ENCODE results near the gene HEMK1.

DNA sequence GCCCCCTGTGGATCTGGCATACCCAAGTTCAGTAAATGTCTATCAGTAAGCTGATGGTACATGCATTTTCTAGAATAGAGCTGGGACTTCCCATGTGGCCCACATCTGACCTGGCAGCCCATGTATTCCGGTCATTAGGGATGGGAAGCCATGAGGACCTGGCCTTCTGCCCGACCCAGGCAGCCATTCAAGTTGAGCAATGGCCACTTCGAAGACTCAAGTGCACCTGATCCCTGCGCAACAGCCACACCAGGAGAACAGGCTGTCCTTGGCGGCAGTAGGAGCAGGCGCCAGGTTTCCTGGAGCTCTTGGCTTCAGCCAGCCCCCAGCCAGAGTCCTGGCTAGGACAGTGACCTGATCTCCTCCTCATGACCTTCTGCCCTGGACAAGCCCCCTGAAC lies 14.6 kb downstream of the HEMK1 start:
- TF ChIP-seq, protein P1, sequence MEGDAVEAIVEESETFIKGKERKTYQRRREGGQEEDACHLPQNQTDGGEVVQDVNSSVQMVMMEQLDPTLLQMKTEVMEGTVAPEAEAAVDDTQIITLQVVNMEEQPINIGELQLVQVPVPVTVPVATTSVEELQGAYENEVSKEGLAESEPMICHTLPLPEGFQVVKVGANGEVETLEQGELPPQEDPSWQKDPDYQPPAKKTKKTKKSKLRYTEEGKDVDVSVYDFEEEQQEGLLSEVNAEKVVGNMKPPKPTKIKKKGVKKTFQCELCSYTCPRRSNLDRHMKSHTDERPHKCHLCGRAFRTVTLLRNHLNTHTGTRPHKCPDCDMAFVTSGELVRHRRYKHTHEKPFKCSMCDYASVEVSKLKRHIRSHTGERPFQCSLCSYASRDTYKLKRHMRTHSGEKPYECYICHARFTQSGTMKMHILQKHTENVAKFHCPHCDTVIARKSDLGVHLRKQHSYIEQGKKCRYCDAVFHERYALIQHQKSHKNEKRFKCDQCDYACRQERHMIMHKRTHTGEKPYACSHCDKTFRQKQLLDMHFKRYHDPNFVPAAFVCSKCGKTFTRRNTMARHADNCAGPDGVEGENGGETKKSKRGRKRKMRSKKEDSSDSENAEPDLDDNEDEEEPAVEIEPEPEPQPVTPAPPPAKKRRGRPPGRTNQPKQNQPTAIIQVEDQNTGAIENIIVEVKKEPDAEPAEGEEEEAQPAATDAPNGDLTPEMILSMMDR (IDR thresholded peaks at IDR 0.05): no peak
- no peak for TF ChIP-seq POLR2A (IDR thresholded peaks at IDR 0.05)

All from breast epithelium (tissue), 3 donors.